ENCODE measurements around the gene PXMP2.

Gene PXMP2

GRCh38 chr12:132642846-132643835, 44.2 kb upstream of the PXMP2 start:
- no peak overlapping the region for H3K4me3 ChIP-seq (ENCODE audit: low read depth, low read length)
- no peak for TF ChIP-seq CTCF (conservative IDR thresholded peaks at IDR 0.05; ENCODE audit: low read depth, low read length)
- DNase-seq (ENCODE audit: low read depth) = no peak

- no peak for DNase-seq (ENCODE audit: low read depth)
- no peak overlapping the region for H3K4me3 ChIP-seq (ENCODE audit: low read depth, low read length)
- no peak for TF ChIP-seq CTCF (conservative IDR thresholded peaks at IDR 0.05; ENCODE audit: low read depth, low read length)
These were observed 40.5 kb upstream of the PXMP2 start for GRCh38 chr12:132646850-132647249.

GRCh38 chr12:132647858-132648257, 39.5 kb upstream of the PXMP2 start:
- no peak for DNase-seq (ENCODE audit: low read depth)
- no peak overlapping the region for H3K4me3 ChIP-seq (ENCODE audit: low read depth, low read length)
- TF ChIP-seq CTCF (conservative IDR thresholded peaks at IDR 0.05; ENCODE audit: low read depth, low read length) = no peak

- no peak overlapping the region for H3K4me3 ChIP-seq (ENCODE audit: low read depth, low read length)
- no peak for TF ChIP-seq CTCF (conservative IDR thresholded peaks at IDR 0.05; ENCODE audit: low read depth, low read length)
- DNase-seq (ENCODE audit: low read depth) = no peak
These were observed 38.7 kb upstream of the PXMP2 start for GRCh38 chr12:132648616-132649225.

- H3K4me3 ChIP-seq (ENCODE audit: low read depth, low read length) = no peak overlapping the region
- no peak for TF ChIP-seq CTCF (conservative IDR thresholded peaks at IDR 0.05; ENCODE audit: low read depth, low read length)
- no peak for DNase-seq (ENCODE audit: low read depth)
These were observed 38.0 kb upstream of the PXMP2 start for GRCh38 chr12:132649226-132649945.

GRCh38 chr12:132651444-132652100, 35.8 kb upstream of the PXMP2 start:
- no peak for TF ChIP-seq CTCF (conservative IDR thresholded peaks at IDR 0.05; ENCODE audit: low read depth, low read length)
- DNase-seq (ENCODE audit: low read depth) = no peak
- H3K4me3 ChIP-seq (ENCODE audit: low read depth, low read length) = no peak overlapping the region

Data from choroid plexus epithelial cell (primary cell).